ENCODE measurements around the gene TERB1. TPM values are rescaled to one million over a fixed set of nuclear protein-coding genes. Genes with fewer than 3 reads are reported as not detected.

The TERB1 gene
- total and polyA plus RNA-seq, 2 of the 13 experiments (the other 11 are each of a cell fraction or from before 2014, with no cell fraction given), result not detected

- TF ChIP-seq BRD4 (CRISPR knock-in tag; IDR thresholded peaks at IDR 0.05), result no peak
These were observed 70.3 kb downstream of the TERB1 start (continued) for GRCh38 chr16:66731101-66731500.

- ChIA-PET POLR2A (no interaction called here), CTCF (ENCODE audit: low intra/inter-chr PET ratio, low total read pairs) (interaction anchor here (1.1 to 1.3 kb wide), 3 partner anchors 11 to 120 kb away, joined by 3 to 5 read pairs (median 3); no protein-coding TSS in a partner anchor)
- ATAC-seq (peak; percentile 16), FAIRE-seq (no peak), DNase-seq (ENCODE audit: low spot score) (no peak)
- Histone ChIP-seq H3K36me3 (replicated peaks in 1 of 2; ENCODE audit: control insufficient read depth in 1 of 2, insufficient read depth in 2 of 2, low read length in 2 of 2) (peaks cover 45 to 90% of the 10 kb centered on the region in 2 experiments), H3K4me3 (replicated peaks in 1 of 3; ENCODE audit: insufficient read depth in 1 of 3, low read depth in 2 of 3, low read length in 3 of 3) (no peak overlapping the region), H2AFZ (ENCODE audit: low read length) (no peak overlapping the region), H3K27me3 (ENCODE audit: control insufficient read depth in 1 of 2, insufficient read depth in 2 of 2, low read length in 2 of 2) (no peaks in the 10 kb centered on the region), H3K9ac (ENCODE audit: insufficient read depth, low read depth, low read length) (no peak overlapping the region), H3K79me2 (ENCODE audit: insufficient read depth, low read length) (no peaks in the 10 kb centered on the region), H3K4me1 (ENCODE audit: insufficient read depth, low read length) (no peaks in the 10 kb centered on the region), H4K20me1 (ENCODE audit: insufficient read depth, low read length) (no peaks in the 10 kb centered on the region; the same call in 1 of the 2 replicates), H3K4me2 (ENCODE audit: low read depth, low read length) (no peak overlapping the region), H3K27ac (ENCODE audit: extremely low read length, insufficient read depth, low read length) (no peak overlapping the region), H3K9me3 (ENCODE audit: low read length) (no peaks in the 10 kb centered on the region)
- WGBS (ENCODE audit: low lambda C conversion rate), result 93% methylated on average over 4 of the region's 4 CpGs
- BruUV-seq (replicated peaks), result no TSS peak
- TF ChIP-seq RBFOX2 (IDR thresholded peaks at IDR 0.05; ENCODE audit: low read depth, low read length) (0 out of 2 replicates have a peak, but pooled peaks have one; percentile 21), ZNF576 (CRISPR knock-in tag; IDR thresholded peaks at IDR 0.05) (no peak)
- intact Hi-C loops (cut with micrococcal nuclease; ENCODE audit: unreplicated experiment) (loop anchor here (1.0 to 2.0 kb wide), 3 partner anchors 120 to 144 kb away; no protein-coding TSS in a partner anchor), in situ Hi-C loops (cut with HindIII; ENCODE audit: extremely low pct_ligation_motif_present, low pct_unique_long_range_greater_than_20kb) (no loop called here)
These were observed 72.6 kb downstream of the TERB1 start for GRCh38 chr16:66728804-66729203.

- intact Hi-C loops (cut with micrococcal nuclease; ENCODE audit: unreplicated experiment), result loop anchor here (1.0 to 2.0 kb wide), 3 partner anchors 119 to 145 kb away; no protein-coding TSS in a partner anchor
- Histone ChIP-seq H3K9ac (ENCODE audit: insufficient read depth, low read depth, low read length) (no peak overlapping the region), H3K4me1 (ENCODE audit: insufficient read depth, low read length) (no peaks in the 10 kb centered on the region), H3K79me2 (ENCODE audit: insufficient read depth, low read length) (no peaks in the 10 kb centered on the region), H3K4me2 (ENCODE audit: low read depth, low read length) (no peak overlapping the region), H3K9me3 (ENCODE audit: low read length) (no peaks in the 10 kb centered on the region), H3K27me3 (ENCODE audit: control insufficient read depth in 1 of 2, insufficient read depth in 2 of 2, low read length in 2 of 2) (no peaks in the 10 kb centered on the region), H4K20me1 (ENCODE audit: insufficient read depth, low read length) (no peaks in the 10 kb centered on the region; the same call in 1 of the 2 replicates), H3K4me3 (replicated peaks in 1 of 3; ENCODE audit: insufficient read depth in 1 of 3, low read depth in 2 of 3, low read length in 3 of 3) (no peak overlapping the region), H2AFZ (ENCODE audit: low read length) (no peak overlapping the region), H3K27ac (ENCODE audit: extremely low read length, insufficient read depth, low read length) (no peak overlapping the region), H3K36me3 (replicated peaks in 1 of 2; ENCODE audit: control insufficient read depth in 1 of 2, insufficient read depth in 2 of 2, low read length in 2 of 2) (peaks cover 43 to 90% of the 10 kb centered on the region in 2 experiments)
- POLR2A ChIA-PET, result no interaction called here
- in situ Hi-C loops (cut with HindIII; ENCODE audit: extremely low pct_ligation_motif_present, low pct_unique_long_range_greater_than_20kb), result no loop called here
- WGBS (ENCODE audit: low lambda C conversion rate), result 43% methylated on average over 3 of the region's 3 CpGs
- DNase-seq (ENCODE audit: low spot score), result peak; percentile 60
- peak; percentile 84 for ATAC-seq
- no TSS peak for BruUV-seq (replicated peaks)
- FAIRE-seq, result peak; percentile 78
- CTCF ChIA-PET (ENCODE audit: low intra/inter-chr PET ratio, low total read pairs), result interaction anchor here (1.1 to 1.3 kb wide), 4 partner anchors 12 to 139 kb away, joined by 3 to 8 read pairs (median 4); no protein-coding TSS in a partner anchor
- TF ChIP-seq ZNF33B (CRISPR knock-in tag; IDR thresholded peaks at IDR 0.05) (0 out of 2 replicates have a peak, but pooled peaks have one; percentile 33), RBM22 (optimal IDR thresholded peaks at IDR 0.05; ENCODE audit: low read length) (peak; percentile 3), ZNF704 (CRISPR knock-in tag; IDR thresholded peaks at IDR 0.05; ENCODE audit: borderline replicate concordance) (no peak), STAG1 (CRISPR knock-in tag; IDR thresholded peaks at IDR 0.05) (peak; percentile 58), MBD4 (IDR thresholded peaks at IDR 0.05; ENCODE audit: borderline replicate concordance, low read length) (0 out of 2 replicates have a peak, but pooled peaks have one; percentile 20), THAP11 (CRISPR knock-in tag; IDR thresholded peaks at IDR 0.05) (peak; percentile 19; the same call in 1 of the 2 replicates), ARID3A (IDR thresholded peaks at IDR 0.05; ENCODE audit: low read depth, low read length) (peak; percentile 75), ZNF720 (CRISPR knock-in tag; IDR thresholded peaks at IDR 0.05) (no peak)
These were observed 73.1 kb downstream of the TERB1 start for GRCh38 chr16:66728117-66728787.
